ENCODE measurements around the gene MICAL1.
A peak's percentile ranks its signal among the peaks of the same experiment; 100 is the strongest.

The MICAL1 gene, protein sequence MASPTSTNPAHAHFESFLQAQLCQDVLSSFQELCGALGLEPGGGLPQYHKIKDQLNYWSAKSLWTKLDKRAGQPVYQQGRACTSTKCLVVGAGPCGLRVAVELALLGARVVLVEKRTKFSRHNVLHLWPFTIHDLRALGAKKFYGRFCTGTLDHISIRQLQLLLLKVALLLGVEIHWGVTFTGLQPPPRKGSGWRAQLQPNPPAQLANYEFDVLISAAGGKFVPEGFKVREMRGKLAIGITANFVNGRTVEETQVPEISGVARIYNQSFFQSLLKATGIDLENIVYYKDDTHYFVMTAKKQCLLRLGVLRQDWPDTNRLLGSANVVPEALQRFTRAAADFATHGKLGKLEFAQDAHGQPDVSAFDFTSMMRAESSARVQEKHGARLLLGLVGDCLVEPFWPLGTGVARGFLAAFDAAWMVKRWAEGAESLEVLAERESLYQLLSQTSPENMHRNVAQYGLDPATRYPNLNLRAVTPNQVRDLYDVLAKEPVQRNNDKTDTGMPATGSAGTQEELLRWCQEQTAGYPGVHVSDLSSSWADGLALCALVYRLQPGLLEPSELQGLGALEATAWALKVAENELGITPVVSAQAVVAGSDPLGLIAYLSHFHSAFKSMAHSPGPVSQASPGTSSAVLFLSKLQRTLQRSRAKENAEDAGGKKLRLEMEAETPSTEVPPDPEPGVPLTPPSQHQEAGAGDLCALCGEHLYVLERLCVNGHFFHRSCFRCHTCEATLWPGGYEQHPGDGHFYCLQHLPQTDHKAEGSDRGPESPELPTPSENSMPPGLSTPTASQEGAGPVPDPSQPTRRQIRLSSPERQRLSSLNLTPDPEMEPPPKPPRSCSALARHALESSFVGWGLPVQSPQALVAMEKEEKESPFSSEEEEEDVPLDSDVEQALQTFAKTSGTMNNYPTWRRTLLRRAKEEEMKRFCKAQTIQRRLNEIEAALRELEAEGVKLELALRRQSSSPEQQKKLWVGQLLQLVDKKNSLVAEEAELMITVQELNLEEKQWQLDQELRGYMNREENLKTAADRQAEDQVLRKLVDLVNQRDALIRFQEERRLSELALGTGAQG

GRCh38 chr6:109455437-109456110 is at the start of gene MICAL1:
Gene MICAL1, minus strand, starts transcription at chr6:109455772. Its CDS starts 1,576 bp downstream, at chr6:109454196.
- DNase-seq, result peak; percentile 87

GRCh38 chr6:109503327-109504224 is 48.0 kb upstream of the MICAL1 start:
- DNase-seq, result no peak

- DNase-seq, result no peak
Observed at GRCh38 chr6:109498936-109499335, 43.4 kb upstream of the MICAL1 start.

- DNase-seq, result no peak
Observed at GRCh38 chr6:109498052-109498451, 42.5 kb upstream of the MICAL1 start.

DNA sequence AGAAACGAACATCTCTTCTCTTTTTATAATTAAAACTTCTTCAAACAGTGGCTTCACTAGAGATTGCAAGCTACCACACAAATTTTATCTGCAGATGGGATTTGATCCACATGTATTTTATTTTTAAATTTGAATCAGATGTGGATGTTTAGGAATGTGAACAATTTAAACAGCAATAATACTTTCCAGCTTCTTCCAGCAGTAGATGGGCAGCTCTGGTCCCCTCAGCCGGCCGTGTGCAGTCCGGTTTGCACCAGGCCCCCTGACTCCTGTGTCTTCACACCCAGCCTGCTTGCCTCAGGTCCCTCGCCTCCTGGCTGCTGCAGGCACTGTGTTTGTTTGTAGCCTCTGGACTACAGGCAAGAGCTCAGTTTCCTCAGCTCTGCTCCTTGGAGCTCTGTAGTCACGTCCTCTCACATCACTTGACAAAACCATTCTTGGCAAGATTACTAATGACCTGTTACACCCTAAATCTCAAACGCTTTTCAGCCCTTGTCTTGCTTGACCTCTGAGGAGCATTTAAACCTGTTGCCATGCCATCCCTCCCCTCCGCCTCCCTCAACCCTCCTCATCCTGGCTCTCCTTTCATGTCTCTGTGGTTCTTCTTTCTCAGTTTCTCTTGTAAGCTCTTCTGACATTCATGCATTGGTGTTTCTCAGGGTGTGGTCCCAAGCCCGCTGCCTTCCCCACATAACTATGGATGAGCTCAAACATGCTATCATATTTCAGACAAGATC is 40.6 kb upstream of the MICAL1 start:
- no peak for DNase-seq

- DNase-seq, result no peak
Observed at GRCh38 chr6:109493865-109494264, 38.3 kb upstream of the MICAL1 start.

GRCh38 chr6:109491207-109491938 is 35.8 kb upstream of the MICAL1 start:
- DNase-seq, result peak; percentile 13

GRCh38 chr6:109490713-109491112 is 35.1 kb upstream of the MICAL1 start:
- DNase-seq, result peak; percentile 14

GRCh38 chr6:109488001-109488400 is 32.4 kb upstream of the MICAL1 start:
- no peak for DNase-seq

DNA sequence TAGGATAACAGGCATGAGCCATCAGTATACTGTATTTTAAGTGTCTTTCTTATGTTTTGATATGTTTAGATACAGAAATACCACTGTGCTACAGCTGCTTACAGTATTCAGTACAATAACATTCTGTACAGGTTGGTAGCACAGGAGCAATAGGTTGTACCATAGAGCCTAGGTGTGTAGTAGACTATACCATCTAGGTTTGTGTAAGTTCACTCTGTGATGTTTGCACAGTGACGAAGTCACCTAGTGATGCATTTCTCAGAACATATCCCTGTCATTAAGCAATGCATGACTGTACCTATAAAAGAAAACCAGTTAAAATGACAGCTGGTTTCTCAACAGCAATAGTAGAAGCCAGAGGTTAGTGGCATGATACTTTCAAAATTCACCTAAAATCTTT is 30.5 kb upstream of the MICAL1 start:
- peak; percentile 16 for DNase-seq

DNA sequence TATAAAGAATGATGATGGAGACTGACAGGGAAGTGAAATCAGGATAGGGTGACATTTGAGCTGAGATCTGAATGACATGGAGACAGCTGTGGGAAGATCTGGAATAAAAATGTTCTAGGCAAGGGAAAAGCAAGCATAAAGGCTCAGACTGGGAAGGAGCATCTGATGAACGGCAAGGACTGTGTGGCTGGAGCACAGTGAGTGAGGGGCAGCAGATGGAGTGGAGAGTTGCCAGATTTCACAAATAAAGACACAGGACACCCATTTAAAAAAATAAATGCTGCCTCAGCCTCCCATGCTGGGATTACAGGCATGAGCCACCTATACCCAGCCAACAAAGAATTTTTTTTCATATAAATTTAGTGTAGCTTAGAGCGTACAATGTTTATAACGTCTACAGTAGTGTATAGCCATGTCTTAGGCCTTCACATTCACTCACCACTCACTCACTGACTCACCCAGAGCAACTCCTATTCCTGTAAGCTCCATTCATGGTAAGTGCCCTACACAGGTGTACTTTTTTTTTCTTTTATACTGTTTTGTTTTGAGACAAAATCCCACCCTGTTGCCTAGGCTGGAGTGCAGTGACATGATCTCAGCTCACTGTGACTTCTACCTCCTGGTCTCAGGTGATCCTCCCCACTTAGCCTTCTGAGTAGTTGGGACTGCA is 29.8 kb upstream of the MICAL1 start:
- peak; percentile 15 for DNase-seq

- DNase-seq, result no peak
Observed at GRCh38 chr6:109484122-109484521, 28.6 kb upstream of the MICAL1 start.

DNA sequence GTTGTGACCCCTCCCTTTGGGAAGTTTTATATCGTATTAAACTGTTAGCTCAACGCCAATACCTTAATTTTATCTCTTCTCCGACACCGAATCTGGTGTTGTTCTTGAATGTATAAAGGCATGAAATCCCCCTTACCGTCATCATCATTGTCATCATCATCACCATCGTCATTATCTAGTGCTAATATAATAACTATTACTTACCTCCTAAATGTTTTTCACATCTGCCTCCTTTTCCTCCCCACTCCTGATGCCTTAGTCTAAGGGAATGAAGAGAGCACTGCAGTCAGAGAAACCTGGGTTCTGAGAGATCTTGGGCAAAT is 28.1 kb upstream of the MICAL1 start:
- DNase-seq, result no peak

GRCh38 chr6:109482905-109483734 is 27.5 kb upstream of the MICAL1 start, which contains the start of gene ZBTB24:
Gene ZBTB24, minus strand, starts transcription at chr6:109483219. Its CDS starts 1,193 bp downstream, at chr6:109482026.
- DNase-seq, result peak; percentile 98

DNA sequence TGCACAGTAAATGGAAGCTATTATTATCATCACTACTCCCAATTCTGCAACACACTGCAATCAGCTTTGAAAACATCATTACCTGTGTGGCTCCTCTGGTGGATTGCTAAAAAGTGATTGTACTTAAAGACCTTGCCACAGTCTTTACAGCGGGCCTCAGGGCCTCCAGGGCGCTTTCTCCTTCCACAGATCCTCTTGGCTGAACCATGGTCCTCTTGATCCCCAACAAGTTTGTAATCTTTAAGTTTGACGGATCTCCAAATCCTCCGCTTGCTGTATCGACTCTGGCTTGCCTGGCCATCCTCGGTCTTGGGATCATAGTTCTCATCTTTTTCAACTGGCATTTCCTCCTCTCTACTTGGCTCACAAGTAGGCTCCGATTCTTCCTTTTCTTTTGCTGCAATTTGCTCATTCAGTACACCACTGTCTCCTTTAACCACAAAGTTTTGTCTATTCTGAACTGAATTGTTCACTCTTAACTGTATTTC is 25.5 kb upstream of the MICAL1 start:
- DNase-seq, result peak; percentile 41

DNA sequence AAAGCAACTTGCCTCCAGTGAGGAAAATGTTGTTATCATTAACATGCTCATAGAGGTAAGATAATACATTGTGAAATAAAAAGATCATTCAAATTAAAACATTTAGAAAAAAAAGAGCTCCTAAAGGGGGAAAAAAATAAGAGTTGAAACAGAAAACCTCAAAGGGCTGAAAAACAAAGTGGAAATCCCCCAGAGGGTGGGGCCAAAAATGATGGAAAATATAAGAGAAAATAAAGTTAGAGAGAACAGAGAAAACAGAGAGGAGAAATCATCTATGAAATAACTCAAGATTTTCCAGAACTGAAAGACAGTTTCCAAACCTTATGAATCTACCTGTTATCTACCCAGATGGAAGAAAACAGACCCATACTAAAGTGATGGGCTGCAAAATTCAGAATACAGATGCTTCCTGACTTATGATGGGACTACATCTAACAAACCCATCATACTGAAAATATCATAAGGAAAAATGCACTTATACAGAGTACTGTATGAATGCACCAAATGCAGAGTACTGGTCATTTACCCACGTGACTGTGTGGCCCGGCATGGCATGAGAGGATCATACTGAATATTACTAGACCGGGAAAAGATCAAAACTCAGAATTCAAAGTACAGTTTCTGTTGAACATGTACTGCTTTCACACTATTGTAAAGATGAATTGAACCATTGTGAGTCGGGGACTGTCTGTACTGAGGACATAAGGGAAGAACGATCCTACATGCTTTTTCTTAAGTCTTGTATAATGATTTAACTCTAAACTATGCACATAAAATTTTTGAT is 23.5 kb upstream of the MICAL1 start:
- DNase-seq, result no peak

GRCh38 chr6:109478222-109478805 is 22.7 kb upstream of the MICAL1 start:
- DNase-seq, result peak; percentile 12

All from islet precursor cell (in vitro differentiated cells).